ENCODE results near the gene WARS2.
"Not testable (repeated sequence)": the region's sequence is repeated elsewhere in the genome, so short reads cannot be mapped to it uniquely, and the experiment has no call there.

WARS2 gene

GRCh38 chr1:119139857-119140176, 636 bp downstream of the WARS2 start:
- no peak for DNase-seq (ENCODE audit: extremely low read depth in 1 of 2, low read depth in 1 of 2)

DNA sequence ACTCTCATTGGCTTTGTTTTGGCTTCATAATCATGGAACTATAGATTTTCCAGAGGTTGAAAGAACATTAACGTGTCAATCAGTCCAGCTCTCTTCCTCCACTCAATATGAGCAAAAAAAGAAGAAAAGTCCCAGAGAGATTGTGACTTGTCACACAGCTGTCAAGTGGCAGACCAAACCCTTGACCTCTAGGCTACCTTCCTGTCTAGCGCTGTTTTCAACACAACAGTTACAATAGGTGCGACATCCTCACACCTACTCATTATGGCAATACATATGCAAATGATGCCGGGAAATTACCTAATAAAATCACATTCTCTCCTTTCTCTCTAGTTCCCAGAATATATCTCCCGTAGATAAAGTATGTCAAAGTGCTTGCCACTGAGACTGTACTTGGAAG, 1.1 kb downstream of the WARS2 start:
- DNase-seq (ENCODE audit: extremely low read depth in 1 of 2, low read depth in 1 of 2), result no peak

DNA sequence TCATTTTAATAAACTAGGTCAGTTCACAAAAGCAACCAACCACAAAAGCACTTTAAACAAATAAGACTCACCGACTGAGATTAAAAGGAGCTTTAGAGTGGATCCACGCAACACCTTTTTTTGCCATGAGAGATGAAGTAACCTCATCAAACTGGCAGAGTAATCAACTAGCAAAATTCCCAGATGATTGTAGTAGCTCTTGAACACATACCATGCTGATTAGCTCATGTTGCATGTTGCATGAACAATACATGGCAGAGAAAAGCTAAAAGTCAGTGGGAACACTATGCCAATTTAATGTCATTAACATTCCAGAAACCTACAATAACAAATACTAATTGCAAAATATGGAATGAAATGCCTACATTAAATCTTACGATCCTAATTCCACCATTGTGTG, 4.1 kb downstream of the WARS2 start:
- no peak for DNase-seq (ENCODE audit: extremely low read depth in 1 of 2, low read depth in 1 of 2)

DNA sequence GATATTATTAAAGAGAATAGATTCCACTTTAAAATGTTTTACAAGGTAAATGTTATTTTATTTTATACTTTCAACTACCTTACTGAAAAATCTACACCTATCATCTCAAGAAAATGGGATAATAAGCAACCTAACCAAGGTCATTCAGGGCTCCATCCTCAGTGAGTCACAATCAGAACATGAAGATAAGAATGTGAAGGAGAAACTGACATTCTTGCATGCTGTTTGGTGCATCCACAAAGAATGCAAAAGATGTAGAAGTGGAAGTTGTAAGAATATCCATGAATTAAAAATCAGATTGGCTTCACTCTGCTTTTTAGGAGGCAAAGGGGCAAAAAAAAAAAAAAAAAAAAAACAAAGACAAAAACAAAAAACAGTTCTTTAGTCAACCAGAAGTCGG, 6.5 kb downstream of the WARS2 start:
- no peak for DNase-seq (ENCODE audit: extremely low read depth in 1 of 2, low read depth in 1 of 2)

- DNase-seq (ENCODE audit: extremely low read depth in 1 of 2, low read depth in 1 of 2), result no peak
Observed at GRCh38 chr1:119132179-119132578, 8.3 kb downstream of the WARS2 start.

DNA sequence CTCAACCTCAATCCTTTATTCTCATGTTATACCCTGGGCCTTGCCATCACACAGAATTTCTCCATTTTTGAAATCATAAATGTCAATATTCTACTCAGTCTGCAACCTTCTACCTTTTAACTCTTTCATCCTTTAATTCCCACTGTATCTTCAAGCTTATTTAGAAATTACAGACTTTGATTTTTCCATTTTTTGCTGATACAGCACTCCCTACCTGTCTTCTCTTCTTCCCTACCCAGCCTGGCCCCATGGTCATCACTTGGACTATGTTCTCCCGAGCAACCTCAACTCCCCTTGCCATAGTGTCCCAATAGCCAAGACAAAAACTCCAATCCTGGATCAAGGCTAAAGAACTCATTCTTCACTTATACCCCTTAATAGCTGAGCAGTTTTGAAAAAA, 14.6 kb downstream of the WARS2 start:
- DNase-seq (ENCODE audit: extremely low read depth in 1 of 2, low read depth in 1 of 2), result no peak

DNA sequence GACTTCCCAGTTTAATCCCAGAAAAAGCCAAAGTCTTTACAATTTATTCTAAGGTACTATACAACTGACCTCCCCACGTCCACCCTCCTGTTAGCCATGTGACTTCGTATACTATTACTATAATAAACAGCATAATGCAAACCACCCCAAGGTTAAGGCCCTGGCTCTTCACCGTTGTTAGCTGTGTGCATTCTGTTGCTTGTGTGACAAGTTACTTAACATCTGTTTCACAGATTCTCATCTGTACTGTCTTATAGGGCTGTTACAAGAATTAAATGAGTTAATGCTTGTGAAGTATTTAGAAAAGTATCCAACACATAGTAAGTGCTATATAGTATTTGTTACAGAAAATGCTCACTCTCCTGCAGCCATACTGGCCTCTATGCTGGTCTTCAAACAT, 15.7 kb downstream of the WARS2 start:
- no peak for DNase-seq (ENCODE audit: extremely low read depth in 1 of 2, low read depth in 1 of 2)

DNA sequence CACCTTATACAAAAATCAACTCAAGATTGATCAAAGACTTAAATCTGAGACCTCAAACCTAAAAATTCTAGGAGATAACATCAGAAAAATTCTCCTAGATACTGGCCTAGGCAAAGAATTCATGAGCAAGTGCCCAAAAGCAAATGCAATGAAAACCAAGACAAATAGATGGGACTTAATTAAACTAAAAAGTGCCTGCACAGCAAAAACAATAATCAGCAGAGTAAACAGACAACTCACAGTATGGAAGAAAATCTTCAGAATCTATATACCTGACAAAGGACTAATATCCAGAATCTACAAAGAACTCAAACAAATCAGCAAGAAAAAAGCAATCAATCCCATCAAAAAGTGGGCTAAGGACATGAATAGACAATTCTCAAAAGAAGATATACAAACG, 18.6 kb downstream of the WARS2 start:
- DNase-seq (ENCODE audit: extremely low read depth in 1 of 2, low read depth in 1 of 2), result not testable (repeated sequence)

DNA sequence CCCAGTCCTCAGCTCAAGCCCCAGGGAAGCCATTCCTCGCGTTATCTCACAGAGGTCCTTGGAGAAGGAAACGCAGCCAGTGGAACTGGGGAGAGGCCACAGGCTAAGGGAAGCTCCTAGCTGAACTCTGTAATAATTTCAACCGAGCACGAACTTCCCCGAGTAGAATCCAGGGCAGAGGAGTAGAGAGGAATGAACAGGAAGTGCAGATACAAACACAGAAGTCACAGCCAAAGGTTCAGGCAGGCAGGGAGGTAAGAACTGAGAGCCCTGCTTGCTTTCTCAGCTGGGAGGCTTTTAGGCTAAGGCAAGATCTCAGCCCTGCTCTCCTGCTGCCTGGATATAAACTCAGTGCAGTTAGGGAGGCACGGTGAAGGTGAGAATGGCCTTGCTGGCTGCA, 23.7 kb downstream of the WARS2 start:
- DNase-seq (ENCODE audit: extremely low read depth in 1 of 2, low read depth in 1 of 2), result no peak

- no peak for DNase-seq (ENCODE audit: extremely low read depth in 1 of 2, low read depth in 1 of 2)
Observed at GRCh38 chr1:119115736-119116135, 24.7 kb downstream of the WARS2 start.

DNA sequence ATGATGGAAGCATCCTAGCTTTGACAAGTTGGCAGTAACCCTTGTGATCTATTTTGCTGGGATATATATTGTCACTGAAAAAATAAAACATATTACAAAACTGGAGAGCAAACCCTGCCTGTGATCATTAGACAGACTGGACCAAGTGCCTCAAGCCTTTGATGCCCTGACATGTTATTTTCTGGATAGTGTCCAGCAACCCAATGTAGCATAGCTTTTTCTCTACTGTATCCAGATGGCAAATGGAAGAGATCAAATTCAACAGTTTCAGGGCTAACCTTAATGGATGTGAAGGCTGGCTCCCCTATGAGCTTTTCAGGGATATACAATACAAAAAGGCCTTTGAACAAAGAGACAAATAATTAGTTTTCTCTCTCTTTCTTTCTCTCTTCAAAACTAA, 25.1 kb downstream of the WARS2 start:
- no peak for DNase-seq (ENCODE audit: extremely low read depth in 1 of 2, low read depth in 1 of 2)

DNA sequence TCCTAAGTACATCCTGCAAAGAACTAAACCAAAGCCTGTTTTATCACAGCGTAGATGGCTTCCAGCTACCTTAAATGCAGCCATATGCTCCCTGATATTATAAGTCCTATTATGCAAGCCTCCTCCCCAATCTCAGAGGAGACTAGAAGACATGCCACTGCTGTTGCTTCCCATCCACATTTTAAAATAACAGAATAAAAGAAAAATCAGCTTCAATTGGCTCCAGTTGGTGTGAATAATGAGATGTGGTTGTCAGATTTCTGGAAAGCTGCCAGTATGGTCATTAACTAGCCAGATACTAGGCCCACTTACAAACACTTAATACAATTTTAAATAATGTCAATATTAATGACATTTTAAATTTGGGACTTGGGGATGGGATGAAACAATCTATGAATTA, 25.7 kb downstream of the WARS2 start:
- DNase-seq (ENCODE audit: extremely low read depth in 1 of 2, low read depth in 1 of 2), result no peak

GRCh38 chr1:119112791-119113190, 27.7 kb downstream of the WARS2 start:
- no peak for DNase-seq (ENCODE audit: extremely low read depth in 1 of 2, low read depth in 1 of 2)

- no peak for DNase-seq (ENCODE audit: extremely low read depth in 1 of 2, low read depth in 1 of 2)
Observed at GRCh38 chr1:119112244-119112643, 28.2 kb downstream of the WARS2 start.

GRCh38 chr1:119108988-119109387, 31.5 kb downstream of the WARS2 start:
- DNase-seq (ENCODE audit: extremely low read depth in 1 of 2, low read depth in 1 of 2), result no peak

DNA sequence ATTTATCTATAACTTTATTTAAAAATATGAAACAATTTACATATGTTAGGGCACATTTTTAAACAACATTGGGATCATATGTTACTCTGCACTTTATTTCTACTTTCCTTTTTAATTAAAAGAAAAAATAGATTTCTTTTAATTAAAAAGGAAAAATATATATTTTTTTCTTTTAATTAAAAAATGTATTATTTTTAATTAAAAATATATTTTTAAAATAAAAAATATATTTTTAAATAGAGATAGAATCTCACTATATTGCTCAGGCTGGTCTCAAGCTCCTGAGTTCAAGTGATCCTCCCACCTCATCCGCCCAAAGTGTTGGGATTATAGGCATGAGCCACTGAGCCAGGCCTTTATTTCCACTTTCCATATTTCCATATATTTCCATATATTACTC, 36.7 kb downstream of the WARS2 start:
- DNase-seq (ENCODE audit: extremely low read depth in 1 of 2, low read depth in 1 of 2), result no peak

- DNase-seq (ENCODE audit: extremely low read depth in 1 of 2, low read depth in 1 of 2), result no peak
Observed at GRCh38 chr1:119102051-119102450, 38.4 kb downstream of the WARS2 start.

GRCh38 chr1:119101563-119101962, 38.9 kb downstream of the WARS2 start:
- no peak for DNase-seq (ENCODE audit: extremely low read depth in 1 of 2, low read depth in 1 of 2)

DNA sequence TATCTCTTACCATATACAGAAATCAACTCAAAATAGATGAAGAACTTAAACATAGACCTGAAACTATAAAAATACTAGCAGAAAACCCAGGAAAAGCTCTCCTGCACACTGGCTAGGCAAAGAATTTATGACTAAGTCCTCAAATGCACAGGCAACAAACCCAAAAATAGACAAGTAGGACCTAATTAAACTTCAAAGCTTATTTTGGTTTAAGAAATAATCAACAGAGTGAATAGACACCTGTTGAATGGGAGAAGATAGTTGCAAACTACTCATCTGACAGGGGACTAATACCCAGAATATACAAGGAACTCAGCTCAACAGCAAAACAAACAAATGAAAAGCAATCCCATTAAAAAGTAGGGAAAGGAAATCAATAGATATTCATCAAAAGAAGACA, 40.7 kb downstream of the WARS2 start:
- DNase-seq (ENCODE audit: extremely low read depth in 1 of 2, low read depth in 1 of 2), result no peak

GRCh38 chr1:119097380-119097779, 43.1 kb downstream of the WARS2 start:
- DNase-seq (ENCODE audit: extremely low read depth in 1 of 2, low read depth in 1 of 2), result no peak

DNA sequence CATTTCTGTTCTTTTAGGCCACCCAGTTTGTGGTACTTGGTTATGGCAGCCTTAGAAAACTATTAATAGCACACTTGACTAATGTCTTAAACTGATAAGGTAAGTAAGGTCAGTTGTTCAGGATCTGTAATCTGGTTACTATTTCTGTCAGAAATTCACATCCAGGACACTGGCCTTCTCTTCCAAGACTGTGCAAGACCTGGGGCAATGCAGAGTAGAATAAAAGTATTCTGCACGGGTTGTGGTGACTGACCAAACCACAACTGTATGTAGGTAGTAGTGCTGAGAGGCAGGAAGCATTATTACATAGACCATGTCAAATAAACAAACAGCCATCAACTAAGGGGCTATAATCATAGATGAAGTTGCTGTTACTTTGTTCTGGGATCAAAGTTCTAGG, 46.7 kb downstream of the WARS2 start:
- no peak for DNase-seq (ENCODE audit: extremely low read depth in 1 of 2, low read depth in 1 of 2)

DNA sequence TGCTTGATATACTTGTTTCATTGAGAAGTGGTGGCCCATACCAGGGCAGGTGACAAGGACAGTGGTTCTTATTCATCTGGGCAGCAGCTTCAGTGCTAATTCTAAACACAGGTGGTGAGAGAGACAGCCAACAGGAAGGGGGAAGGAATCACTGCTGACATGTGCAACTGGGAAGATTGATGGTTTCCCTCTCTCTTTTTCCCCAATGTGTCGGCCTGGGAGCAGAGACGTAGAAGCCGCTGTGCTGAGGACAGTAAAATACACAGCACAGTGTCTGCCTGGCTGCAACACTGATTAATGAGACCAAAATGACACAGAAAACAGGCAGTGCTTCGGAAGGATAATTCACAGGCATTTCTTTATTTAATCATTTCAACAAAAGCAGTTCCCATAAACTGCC, 48.8 kb downstream of the WARS2 start:
- no peak for DNase-seq (ENCODE audit: extremely low read depth in 1 of 2, low read depth in 1 of 2)

DNA sequence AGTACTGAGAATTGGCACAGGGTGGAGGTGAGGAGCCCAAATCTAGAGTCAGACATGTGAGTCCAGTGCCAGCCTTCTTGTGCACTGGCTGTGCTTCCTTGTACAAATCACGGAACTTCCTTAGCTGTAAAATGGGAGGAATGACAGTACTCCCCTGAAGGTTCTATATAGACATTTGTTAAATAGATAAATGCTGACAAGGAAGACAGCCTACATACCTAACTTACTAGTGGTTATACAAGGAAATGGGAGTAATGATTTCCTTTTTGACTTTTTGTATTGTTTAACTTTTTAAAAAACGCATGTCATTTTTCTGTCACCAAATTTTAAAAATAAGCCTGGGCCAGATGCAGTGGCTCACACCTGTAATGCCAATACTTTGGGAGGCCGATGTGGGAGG, 50.2 kb downstream of the WARS2 start:
- no peak for DNase-seq (ENCODE audit: extremely low read depth in 1 of 2, low read depth in 1 of 2)

DNA sequence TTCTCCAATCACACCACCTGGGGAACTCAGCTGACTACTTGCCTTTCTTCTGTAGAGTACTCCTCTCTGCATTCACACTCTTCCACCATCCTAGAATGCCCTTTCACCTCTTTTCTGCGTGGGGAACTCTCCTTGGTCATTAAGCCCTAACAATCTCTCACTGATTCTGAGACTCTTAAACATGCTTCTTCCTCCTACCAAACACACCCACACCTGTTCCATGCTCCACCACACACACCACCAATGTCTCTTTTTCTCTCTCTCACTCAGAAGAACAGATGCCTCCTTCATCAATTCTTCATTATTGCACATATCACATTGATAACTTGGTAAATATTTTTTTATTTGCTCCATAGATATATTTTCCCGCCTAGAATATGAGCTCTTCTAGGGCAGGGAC, 53.6 kb downstream of the WARS2 start:
- DNase-seq (ENCODE audit: extremely low read depth in 1 of 2, low read depth in 1 of 2), result no peak
